Measurements from ENCODE around the gene PCOLCE2.

DNA sequence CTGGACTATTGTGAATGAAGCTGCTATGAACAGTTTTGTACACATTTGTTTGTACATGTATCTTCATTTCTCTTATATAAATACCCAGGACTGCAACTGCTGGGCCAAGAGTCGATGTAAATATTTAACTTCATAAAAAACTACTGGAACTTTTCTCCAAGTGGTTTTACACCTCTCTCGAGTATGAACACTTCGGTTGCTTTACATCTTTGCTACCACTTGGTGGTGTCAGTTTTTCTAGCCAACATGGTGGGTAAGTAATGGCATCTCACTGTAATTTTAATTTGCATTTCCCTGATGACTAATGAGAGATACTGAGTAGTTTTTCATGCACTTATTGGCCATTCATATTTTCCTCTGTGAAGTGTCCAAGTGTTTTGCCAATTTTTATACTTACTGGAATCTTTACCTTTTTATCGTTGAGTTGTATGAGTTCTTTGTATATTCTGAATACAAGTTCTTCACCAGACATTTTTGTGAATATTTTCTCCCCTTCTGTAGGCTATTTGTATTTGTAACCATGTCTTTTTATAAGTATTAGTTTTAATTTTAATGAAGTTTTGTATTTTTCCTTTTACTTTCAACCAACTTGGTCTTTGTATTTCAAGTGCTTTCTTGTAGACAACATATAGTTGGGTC is 44.4 kb downstream of the PCOLCE2 start:
- TF ChIP-seq CREB1 (IDR thresholded peaks at IDR 0.05; ENCODE audit: low read depth) (no peak), TAF1 (IDR thresholded peaks at IDR 0.05; ENCODE audit: low read depth) (no peak), TEAD4 (IDR thresholded peaks at IDR 0.05) (no peak), EP300 (IDR thresholded peaks at IDR 0.05; ENCODE audit: borderline replicate concordance) (no peak), CEBPB (IDR thresholded peaks at IDR 0.05) (no peak), EGR1 (IDR thresholded peaks at IDR 0.05) (no peak), RAD21 (IDR thresholded peaks at IDR 0.05; ENCODE audit: low read depth) (peak; percentile 46; the same call in 1 of the 2 replicates), ZBTB7A (IDR thresholded peaks at IDR 0.05; ENCODE audit: low read depth) (no peak)
- TF ChIP-seq, protein P1, sequence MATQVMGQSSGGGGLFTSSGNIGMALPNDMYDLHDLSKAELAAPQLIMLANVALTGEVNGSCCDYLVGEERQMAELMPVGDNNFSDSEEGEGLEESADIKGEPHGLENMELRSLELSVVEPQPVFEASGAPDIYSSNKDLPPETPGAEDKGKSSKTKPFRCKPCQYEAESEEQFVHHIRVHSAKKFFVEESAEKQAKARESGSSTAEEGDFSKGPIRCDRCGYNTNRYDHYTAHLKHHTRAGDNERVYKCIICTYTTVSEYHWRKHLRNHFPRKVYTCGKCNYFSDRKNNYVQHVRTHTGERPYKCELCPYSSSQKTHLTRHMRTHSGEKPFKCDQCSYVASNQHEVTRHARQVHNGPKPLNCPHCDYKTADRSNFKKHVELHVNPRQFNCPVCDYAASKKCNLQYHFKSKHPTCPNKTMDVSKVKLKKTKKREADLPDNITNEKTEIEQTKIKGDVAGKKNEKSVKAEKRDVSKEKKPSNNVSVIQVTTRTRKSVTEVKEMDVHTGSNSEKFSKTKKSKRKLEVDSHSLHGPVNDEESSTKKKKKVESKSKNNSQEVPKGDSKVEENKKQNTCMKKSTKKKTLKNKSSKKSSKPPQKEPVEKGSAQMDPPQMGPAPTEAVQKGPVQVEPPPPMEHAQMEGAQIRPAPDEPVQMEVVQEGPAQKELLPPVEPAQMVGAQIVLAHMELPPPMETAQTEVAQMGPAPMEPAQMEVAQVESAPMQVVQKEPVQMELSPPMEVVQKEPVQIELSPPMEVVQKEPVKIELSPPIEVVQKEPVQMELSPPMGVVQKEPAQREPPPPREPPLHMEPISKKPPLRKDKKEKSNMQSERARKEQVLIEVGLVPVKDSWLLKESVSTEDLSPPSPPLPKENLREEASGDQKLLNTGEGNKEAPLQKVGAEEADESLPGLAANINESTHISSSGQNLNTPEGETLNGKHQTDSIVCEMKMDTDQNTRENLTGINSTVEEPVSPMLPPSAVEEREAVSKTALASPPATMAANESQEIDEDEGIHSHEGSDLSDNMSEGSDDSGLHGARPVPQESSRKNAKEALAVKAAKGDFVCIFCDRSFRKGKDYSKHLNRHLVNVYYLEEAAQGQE (IDR thresholded peaks at IDR 0.05; ENCODE audit: low read depth), result no peak
